Measurements from ENCODE around the gene BRINP3.

The BRINP3 gene

DNA sequence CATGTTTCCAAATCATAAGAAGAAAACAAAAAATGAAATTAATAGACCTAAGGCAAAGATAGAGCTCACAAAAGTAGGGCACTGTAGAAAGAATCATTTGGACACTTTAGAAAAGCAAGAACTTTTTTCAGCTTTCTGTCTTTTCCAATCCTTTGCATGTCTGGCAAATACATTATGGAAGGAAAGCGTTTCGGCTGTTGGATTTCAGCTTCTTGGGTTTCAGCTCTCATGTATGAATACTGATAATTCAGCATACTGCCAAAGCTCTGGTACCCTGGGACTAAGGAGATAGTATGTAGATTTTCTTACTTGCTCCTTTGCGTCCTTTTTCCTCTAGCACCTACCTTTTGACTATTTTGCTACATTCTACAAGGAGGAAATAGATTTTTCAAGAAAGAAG is 375.9 kb downstream of the BRINP3 start:
- no peak for TF ChIP-seq TAF1 (IDR thresholded peaks at IDR 0.05; ENCODE audit: low read depth, low read length)
- no peak for TF ChIP-seq PAX5 (IDR thresholded peaks at IDR 0.05; ENCODE audit: insufficient read depth, low read length, severe bottlenecking)
- TF ChIP-seq POLR2AphosphoS5 (IDR thresholded peaks at IDR 0.05; ENCODE audit: low read depth, low read length), result no peak
- TF ChIP-seq POLR2A (IDR thresholded peaks at IDR 0.05; ENCODE audit: low read depth, low read length), result no peak
- TF ChIP-seq POU2F2 (IDR thresholded peaks at IDR 0.05; ENCODE audit: low read depth, low read length), result no peak
- no peak for FAIRE-seq
- no peak for DNase-seq (ENCODE audit: insufficient read length, low spot score)

DNA sequence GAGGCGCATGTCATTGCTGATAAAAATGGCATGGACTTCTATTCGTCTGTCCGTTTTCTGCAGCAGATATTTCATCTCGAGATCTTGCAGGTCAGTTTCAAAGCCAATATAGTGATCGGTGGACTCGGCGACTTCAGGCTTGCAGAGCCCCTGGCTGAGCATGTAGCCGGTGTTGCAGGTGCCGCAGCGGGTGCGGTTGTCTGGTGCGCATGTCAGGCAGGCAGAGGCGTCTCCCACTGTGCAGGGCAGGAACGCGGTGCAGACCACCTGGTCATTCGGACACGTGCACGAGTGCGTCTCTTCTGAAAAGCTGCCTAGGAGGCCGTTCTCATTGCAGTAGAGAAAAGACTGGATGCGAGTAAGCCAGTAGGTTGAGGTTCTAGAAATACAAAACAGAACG is 378.9 kb downstream of the BRINP3 start:
- no peak for TF ChIP-seq POU2F2 (IDR thresholded peaks at IDR 0.05; ENCODE audit: low read depth, low read length)
- TF ChIP-seq PAX5 (IDR thresholded peaks at IDR 0.05; ENCODE audit: insufficient read depth, low read length, severe bottlenecking), result no peak
- TF ChIP-seq POLR2AphosphoS5 (IDR thresholded peaks at IDR 0.05; ENCODE audit: low read depth, low read length), result no peak
- TF ChIP-seq TAF1 (IDR thresholded peaks at IDR 0.05; ENCODE audit: low read depth, low read length), result no peak
- TF ChIP-seq POLR2A (IDR thresholded peaks at IDR 0.05; ENCODE audit: low read depth, low read length), result no peak
- no peak for TF ChIP-seq SPI1 (IDR thresholded peaks at IDR 0.05; ENCODE audit: low read depth, low read length)
- no peak for FAIRE-seq
- no peak for DNase-seq (ENCODE audit: insufficient read length, low spot score)

DNA sequence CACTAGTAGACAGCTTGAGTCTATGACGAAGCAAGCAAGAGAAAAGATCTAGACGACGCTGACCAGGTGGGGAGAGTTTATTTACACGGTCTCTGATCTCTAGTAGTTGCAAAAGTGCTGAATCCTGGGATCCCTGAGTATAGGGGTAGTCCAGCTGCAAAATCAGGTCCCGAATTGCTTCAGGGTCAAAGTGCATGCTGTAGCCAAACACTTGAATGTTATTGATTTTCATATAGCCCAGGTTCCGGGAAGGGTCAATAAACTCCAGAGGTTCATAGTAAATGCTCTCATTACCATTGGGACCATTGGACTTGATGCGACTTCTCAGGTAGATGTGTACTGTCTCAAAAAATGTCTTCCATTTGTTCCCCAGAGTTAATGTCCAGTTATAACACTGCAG is 379.6 kb downstream of the BRINP3 start:
- DNase-seq (ENCODE audit: insufficient read length, low spot score) (no peak), FAIRE-seq (no peak)
- TF ChIP-seq POLR2AphosphoS5 (IDR thresholded peaks at IDR 0.05; ENCODE audit: low read depth, low read length), result no peak
- TF ChIP-seq TAF1 (IDR thresholded peaks at IDR 0.05; ENCODE audit: low read depth, low read length), result no peak
- TF ChIP-seq PAX5 (IDR thresholded peaks at IDR 0.05; ENCODE audit: insufficient read depth, low read length, severe bottlenecking), result no peak
- TF ChIP-seq POLR2A (IDR thresholded peaks at IDR 0.05; ENCODE audit: low read depth, low read length), result no peak
- TF ChIP-seq POU2F2 (IDR thresholded peaks at IDR 0.05; ENCODE audit: low read depth, low read length), result no peak
- TF ChIP-seq SPI1 (IDR thresholded peaks at IDR 0.05; ENCODE audit: low read depth, low read length), result no peak

DNA sequence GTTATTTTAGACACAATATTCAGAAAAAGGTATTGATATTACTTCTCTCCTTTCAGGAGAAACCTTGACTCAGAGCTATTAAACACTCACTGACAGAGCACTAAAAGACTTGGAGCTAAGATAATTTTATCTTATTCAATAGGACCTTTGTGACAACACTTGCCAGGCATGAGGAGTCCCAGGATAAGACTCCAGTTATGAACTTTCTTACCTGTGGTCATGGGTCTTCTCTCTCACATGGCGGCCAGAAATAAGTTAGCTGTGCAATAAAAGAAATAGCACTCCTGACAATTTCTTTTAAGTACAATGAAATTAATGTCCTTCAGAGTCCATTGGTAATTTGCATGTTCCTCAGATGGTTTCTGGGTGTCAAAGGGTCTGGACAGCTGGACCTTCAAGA is 382.1 kb downstream of the BRINP3 start:
- FAIRE-seq (no peak), DNase-seq (ENCODE audit: insufficient read length, low spot score) (no peak)
- TF ChIP-seq POLR2A (IDR thresholded peaks at IDR 0.05; ENCODE audit: low read depth, low read length), result no peak
- TF ChIP-seq SPI1 (IDR thresholded peaks at IDR 0.05; ENCODE audit: low read depth, low read length), result no peak
- TF ChIP-seq TAF1 (IDR thresholded peaks at IDR 0.05; ENCODE audit: low read depth, low read length), result no peak
- no peak for TF ChIP-seq POLR2AphosphoS5 (IDR thresholded peaks at IDR 0.05; ENCODE audit: low read depth, low read length)
- TF ChIP-seq PAX5 (IDR thresholded peaks at IDR 0.05; ENCODE audit: insufficient read depth, low read length, severe bottlenecking), result no peak
- TF ChIP-seq POU2F2 (IDR thresholded peaks at IDR 0.05; ENCODE audit: low read depth, low read length), result no peak

DNA sequence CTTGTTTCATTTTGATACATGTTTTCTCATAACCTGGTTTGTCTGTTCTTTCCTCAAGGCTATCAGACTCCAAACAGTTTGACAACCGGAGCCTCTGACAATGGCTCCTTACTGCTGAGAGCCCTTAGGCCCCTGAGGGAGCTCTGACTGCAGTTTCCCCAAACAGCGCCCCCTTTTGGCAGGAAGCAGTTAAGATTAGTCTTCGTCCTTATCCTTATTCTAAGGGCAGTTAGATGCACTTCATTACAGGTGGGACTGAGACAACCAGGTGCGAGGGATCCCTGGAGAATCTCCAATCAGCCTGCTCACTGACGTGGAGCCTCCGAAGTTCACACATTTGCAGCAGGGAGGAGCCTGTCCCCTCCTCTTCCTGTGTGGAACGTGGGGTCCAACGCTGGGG is 393.1 kb downstream of the BRINP3 start:
- no peak for FAIRE-seq
- no peak for DNase-seq (ENCODE audit: insufficient read length, low spot score)

DNA sequence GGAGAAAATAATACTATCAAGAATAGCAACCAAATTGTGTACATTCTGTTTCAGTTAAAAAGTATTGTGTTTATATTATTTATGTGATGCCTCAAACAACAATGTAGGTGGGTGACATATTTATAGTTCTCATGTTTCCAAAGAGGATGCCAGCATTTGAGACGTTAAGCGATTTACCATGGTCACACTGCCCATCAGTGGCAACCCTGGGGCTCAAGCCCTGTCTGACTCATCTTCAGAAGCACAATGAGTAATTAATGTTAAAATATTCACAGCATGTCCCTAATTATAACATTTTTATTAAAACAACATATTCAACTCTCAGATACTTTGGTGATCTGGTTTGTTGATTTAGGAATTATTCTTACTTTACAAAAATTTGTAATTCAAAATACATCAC is 409.4 kb downstream of the BRINP3 start:
- no peak for FAIRE-seq
- no peak for TF ChIP-seq SPI1 (IDR thresholded peaks at IDR 0.05; ENCODE audit: low read depth, low read length)
- no peak for TF ChIP-seq POU2F2 (IDR thresholded peaks at IDR 0.05; ENCODE audit: low read depth, low read length)
- no peak for TF ChIP-seq POLR2AphosphoS5 (IDR thresholded peaks at IDR 0.05; ENCODE audit: low read depth, low read length)
- no peak for TF ChIP-seq TAF1 (IDR thresholded peaks at IDR 0.05; ENCODE audit: low read depth, low read length)
- no peak for TF ChIP-seq PAX5 (IDR thresholded peaks at IDR 0.05; ENCODE audit: insufficient read depth, low read length, severe bottlenecking)
- TF ChIP-seq POLR2A (IDR thresholded peaks at IDR 0.05; ENCODE audit: low read depth, low read length), result no peak
- no peak for DNase-seq (ENCODE audit: insufficient read length, low spot score)

More for the DNA sequence above, 393.1 kb downstream of the BRINP3 start:
- no peak for TF ChIP-seq POLR2A (IDR thresholded peaks at IDR 0.05; ENCODE audit: low read depth, low read length)
- no peak for TF ChIP-seq PAX5 (IDR thresholded peaks at IDR 0.05; ENCODE audit: insufficient read depth, low read length, severe bottlenecking)

DNA sequence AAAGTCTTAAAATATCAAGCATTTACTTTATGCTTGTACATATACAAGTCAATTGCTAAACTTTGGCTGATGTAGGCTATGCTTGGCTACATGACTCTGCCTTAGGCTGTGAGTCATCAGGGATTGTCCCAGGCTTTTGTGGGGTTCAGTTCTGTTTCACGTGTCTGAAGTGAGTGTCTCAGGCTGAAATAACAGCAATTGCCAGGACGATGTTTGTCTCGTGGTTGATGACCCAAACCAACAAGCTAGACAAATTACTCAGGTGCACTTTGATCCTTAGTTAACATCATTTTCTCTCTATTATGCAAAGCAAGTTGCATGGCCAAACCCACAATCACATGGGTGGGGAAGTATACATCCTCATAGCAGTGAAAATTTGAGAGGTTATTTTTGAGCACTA is 410.1 kb downstream of the BRINP3 start:
- DNase-seq (ENCODE audit: insufficient read length, low spot score) (no peak), FAIRE-seq (no peak)
- TF ChIP-seq POU2F2 (IDR thresholded peaks at IDR 0.05; ENCODE audit: low read depth, low read length), result no peak
- no peak for TF ChIP-seq POLR2A (IDR thresholded peaks at IDR 0.05; ENCODE audit: low read depth, low read length)
- TF ChIP-seq TAF1 (IDR thresholded peaks at IDR 0.05; ENCODE audit: low read depth, low read length), result no peak
- TF ChIP-seq PAX5 (IDR thresholded peaks at IDR 0.05; ENCODE audit: insufficient read depth, low read length, severe bottlenecking), result no peak
- no peak for TF ChIP-seq SPI1 (IDR thresholded peaks at IDR 0.05; ENCODE audit: low read depth, low read length)
- no peak for TF ChIP-seq POLR2AphosphoS5 (IDR thresholded peaks at IDR 0.05; ENCODE audit: low read depth, low read length)

DNA sequence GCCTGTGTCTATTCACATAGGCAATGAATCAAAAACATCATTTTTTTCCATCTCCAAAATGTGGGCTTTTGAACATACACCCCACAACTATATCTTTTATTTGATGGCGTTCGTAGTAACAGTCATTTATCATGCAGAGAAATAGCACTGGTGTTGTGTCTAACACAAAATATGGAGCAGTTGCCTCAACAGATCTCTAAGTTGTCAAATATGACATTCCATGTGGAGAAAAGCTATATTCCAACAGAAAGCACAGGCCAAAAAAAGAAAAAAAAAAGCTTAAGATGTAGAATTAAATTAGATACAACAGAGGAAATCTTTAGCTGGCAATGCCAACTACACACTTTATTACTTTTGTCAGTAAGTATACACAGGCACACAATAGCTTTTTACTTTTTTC is 411.7 kb downstream of the BRINP3 start:
- FAIRE-seq, result no peak
- DNase-seq (ENCODE audit: insufficient read length, low spot score), result no peak
- TF ChIP-seq TAF1 (IDR thresholded peaks at IDR 0.05; ENCODE audit: low read depth, low read length), result no peak
- TF ChIP-seq SPI1 (IDR thresholded peaks at IDR 0.05; ENCODE audit: low read depth, low read length), result no peak
- no peak for TF ChIP-seq POLR2A (IDR thresholded peaks at IDR 0.05; ENCODE audit: low read depth, low read length)
- TF ChIP-seq POU2F2 (IDR thresholded peaks at IDR 0.05; ENCODE audit: low read depth, low read length), result no peak
- TF ChIP-seq POLR2AphosphoS5 (IDR thresholded peaks at IDR 0.05; ENCODE audit: low read depth, low read length), result no peak
- no peak for TF ChIP-seq PAX5 (IDR thresholded peaks at IDR 0.05; ENCODE audit: insufficient read depth, low read length, severe bottlenecking)

DNA sequence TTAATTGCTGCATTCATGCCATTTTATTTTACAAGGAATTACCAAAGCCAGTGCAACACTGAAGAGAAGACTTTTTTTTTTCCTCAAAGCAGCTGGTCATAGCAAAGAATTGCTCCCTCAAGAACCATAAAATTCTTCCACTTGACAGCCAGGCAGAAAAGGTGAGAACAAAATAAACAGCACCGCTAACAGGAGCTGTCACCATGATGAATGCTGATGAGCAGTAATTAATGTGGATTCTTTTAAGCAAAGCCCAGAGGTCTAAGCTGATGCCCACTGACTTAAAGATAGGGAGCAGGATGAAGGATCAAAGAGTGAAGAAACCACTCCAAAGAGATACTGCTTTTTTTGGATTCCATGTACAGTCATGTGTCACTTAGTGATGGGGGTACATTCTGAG is 428.4 kb downstream of the BRINP3 start:
- FAIRE-seq (no peak), DNase-seq (ENCODE audit: insufficient read length, low spot score) (no peak)
- TF ChIP-seq POLR2AphosphoS5 (IDR thresholded peaks at IDR 0.05; ENCODE audit: low read depth, low read length), result no peak
- no peak for TF ChIP-seq POLR2A (IDR thresholded peaks at IDR 0.05; ENCODE audit: low read depth, low read length)
- TF ChIP-seq PAX5 (IDR thresholded peaks at IDR 0.05; ENCODE audit: insufficient read depth, low read length, severe bottlenecking), result no peak
- TF ChIP-seq TAF1 (IDR thresholded peaks at IDR 0.05; ENCODE audit: low read depth, low read length), result no peak
- no peak for TF ChIP-seq POU2F2 (IDR thresholded peaks at IDR 0.05; ENCODE audit: low read depth, low read length)
- TF ChIP-seq SPI1 (IDR thresholded peaks at IDR 0.05; ENCODE audit: low read depth, low read length), result no peak
